IPS DF 4.7 (cell line): Measurements from ENCODE around the gene USP32.
"Not testable (repeated sequence)": the region's sequence is repeated elsewhere in the genome, so short reads cannot be mapped to it uniquely, and the experiment has no call there.

Experiments
- DNase-seq: peaks from one replicate; pipeline ENCODE4 v3.0.0-alpha.2; 2013; ENCODE audit warnings: low spot score; ENCODE audit errors: extremely low read depth

Gene USP32

GRCh38 chr17:60240290-60240689 lies 151.6 kb downstream of the USP32 start:
- DNase-seq, result no peak

- no peak for DNase-seq
Measured at GRCh38 chr17:60231691-60232090, 160.2 kb downstream of the USP32 start.

GRCh38 chr17:60231234-60231633 lies 160.7 kb downstream of the USP32 start:
- DNase-seq, result no peak

- no peak for DNase-seq
Measured at GRCh38 chr17:60230358-60230757, 161.6 kb downstream of the USP32 start.

- DNase-seq, result no peak
Measured at GRCh38 chr17:60229188-60229802, 162.6 kb downstream of the USP32 start.

- DNase-seq, result not testable (repeated sequence)
Measured at GRCh38 chr17:60227276-60227675, 164.7 kb downstream of the USP32 start.

- DNase-seq, result no peak
Measured at GRCh38 chr17:60224064-60224463, 167.9 kb downstream of the USP32 start.

GRCh38 chr17:60223456-60223855 lies 168.5 kb downstream of the USP32 start:
- DNase-seq, result no peak

GRCh38 chr17:60218774-60219173 lies 173.2 kb downstream of the USP32 start:
- DNase-seq, result not testable (repeated sequence)

- not testable (repeated sequence) for DNase-seq
Measured at GRCh38 chr17:60215895-60216294, 176.0 kb downstream of the USP32 start.

- DNase-seq, result not testable (repeated sequence)
Measured at GRCh38 chr17:60211282-60211681, 180.7 kb downstream of the USP32 start.

GRCh38 chr17:60208302-60208701 lies 183.6 kb downstream of the USP32 start:
- DNase-seq, result not testable (repeated sequence)

- DNase-seq, result not testable (repeated sequence)
Measured at GRCh38 chr17:60205782-60206181, 186.2 kb downstream of the USP32 start.

- not testable (repeated sequence) for DNase-seq
Measured at GRCh38 chr17:60198630-60199029, 193.3 kb downstream of the USP32 start.

GRCh38 chr17:60194141-60194540 lies 197.8 kb downstream of the USP32 start:
- not testable (repeated sequence) for DNase-seq

GRCh38 chr17:60193482-60193881 lies 198.5 kb downstream of the USP32 start:
- DNase-seq, result no peak

GRCh38 chr17:60193032-60193431 lies 198.9 kb downstream of the USP32 start:
- not testable (repeated sequence) for DNase-seq

GRCh38 chr17:60190032-60190431 lies 201.9 kb downstream of the USP32 start:
- DNase-seq, result not testable (repeated sequence)

- no peak for DNase-seq
Measured at GRCh38 chr17:60188759-60189158, 203.2 kb downstream of the USP32 start.

- not testable (repeated sequence) for DNase-seq
Measured at GRCh38 chr17:60186846-60187745, 204.8 kb downstream of the USP32 start.

GRCh38 chr17:60186372-60186771 lies 205.6 kb downstream of the USP32 start:
- not testable (repeated sequence) for DNase-seq

- DNase-seq, result not testable (repeated sequence)
Measured at GRCh38 chr17:60180380-60180779, 211.6 kb downstream of the USP32 start.
